GM12878 (cell line): ENCODE measurements around the gene FDPS. TPM values are rescaled to one million over a fixed set of nuclear protein-coding genes. Genes with fewer than 3 reads are reported as not detected.
A peak's percentile ranks its signal among the peaks of the same experiment; 100 is the strongest.

ENCODE experiments used
- ATAC-seq: fragments of 200-7000 bp; cut with Tn5 transposase; 3 replicates; pipeline ENCODE4 v1.9.1; 2020; ENCODE audit warnings: mild to moderate bottlenecking, moderate library complexity
- BruUV-seq: library from RNA; stranded (reverse); fragments of 400-500 nt; replicated peaks from 2 replicates; lab custom pipeline; 2021; lab: Mats Ljungman, UMichigan
- CTCF ChIA-PET: fragments of 300-600 bp; sonication (Branson Sonifier 250); formaldehyde crosslinking; extraction: SDS; loops from one replicate; lab custom pipeline; 2021; ENCODE audit warnings: inconsistent platforms; lab: Yijun Ruan, JAX
- POLR2A ChIA-PET: fragments of 350-600 bp; formaldehyde crosslinking; extraction: SDS; loops from one replicate; lab custom pipeline; 2021; ENCODE audit warnings: inconsistent platforms; lab: Charles Lee
- RAD21 ChIA-PET: fragments of 300-600 bp; sonication (Branson Sonifier 250); formaldehyde crosslinking; loops from one replicate; lab custom pipeline; 2023; ENCODE audit warnings: antibody characterized with exemption; ENCODE audit not compliant: unreplicated experiment; lab: Charles Lee
- SMC1A ChIA-PET: fragments of 300-600 bp; sonication (Branson Sonifier 250); formaldehyde crosslinking; loops from one replicate; lab custom pipeline; 2023; ENCODE audit not compliant: unreplicated experiment, uncharacterized antibody; lab: Charles Lee
- DNase-seq: peaks from one replicate; pipeline ENCODE4 v3.0.0-alpha.2; 2011; ENCODE audit warnings: low read depth, low spot score
- FAIRE-seq: peaks from 3 replicates; lab custom pipeline; 2011; peaks lifted over from hg19 to GRCh38; lab: Jason Lieb, UNC
- H2AFZ ChIP-seq: 2 replicates; pipeline ENCODE4 v1.6.0; 2011; ENCODE audit warnings: low read depth, low read length, control low read depth; ENCODE audit not compliant: control insufficient read depth
- H3K27ac ChIP-seq: 2 replicates; pipeline ENCODE4 v1.5.1; 2011; ENCODE audit warnings: control low read depth; ENCODE audit not compliant: control insufficient read depth, insufficient read depth
- H3K27me3 ChIP-seq, 2 experiments: replicated peaks in 1 of 2; 2 replicates each; pipeline versions ENCODE4 v1.6.0 to v1.6.1; 2011; ENCODE audit warnings: low read length in 1 of 2; ENCODE audit not compliant: control insufficient read depth in 2 of 2, insufficient read depth in 2 of 2
- H3K36me3 ChIP-seq, 2 experiments: 2 replicates each; pipeline ENCODE4 v1.5.1; 2011; ENCODE audit warnings: low read length in 1 of 2; ENCODE audit not compliant: control insufficient read depth in 2 of 2, insufficient read depth in 2 of 2
- H3K4me1 ChIP-seq: 2 replicates; pipeline ENCODE4 v1.6.1; 2011; ENCODE audit warnings: mild to moderate bottlenecking, low read length, moderate library complexity, mixed read lengths; ENCODE audit not compliant: control insufficient read depth, insufficient read depth
- H3K4me2 ChIP-seq: 2 replicates; pipeline ENCODE4 v1.6.0; 2011; ENCODE audit warnings: control low read depth; ENCODE audit not compliant: control insufficient read depth, insufficient read depth
- H3K4me3 ChIP-seq: fragments of 200-600 bp; sonication (generic); 2 replicates; pipeline ENCODE4 v1.5.1; 2016
- H3K79me2 ChIP-seq: 2 replicates; pipeline ENCODE4 v1.6.0; 2011; ENCODE audit warnings: low read length; ENCODE audit not compliant: control insufficient read depth, insufficient read depth
- H3K9ac ChIP-seq: 2 replicates; pipeline ENCODE4 v1.8.0; 2011; ENCODE audit warnings: low read length, control low read depth, mixed read lengths; ENCODE audit not compliant: control insufficient read depth, insufficient read depth
- H3K9me3 ChIP-seq: replicated peaks from 3 replicates; pipeline ENCODE4 v1.5.1; 2011; ENCODE audit warnings: mild to moderate bottlenecking, low read length; ENCODE audit not compliant: control insufficient read depth, insufficient read depth
- H4K20me1 ChIP-seq: 2 replicates; pipeline ENCODE4 v1.6.0; 2011; ENCODE audit not compliant: control insufficient read depth, insufficient read depth
- EGR1 ChIP-seq, 2 experiments: IDR thresholded peaks; 1 replicate in 1 of 2; 2 replicates in 1 of 2; pipeline ENCODE4 v1.6.1; 2011 to 2012; ENCODE audit warnings: low read depth in 2 of 2, low read length in 2 of 2, borderline replicate concordance in 1 of 2, mild to moderate bottlenecking in 1 of 2, moderate library complexity in 1 of 2
- FOS ChIP-seq: IDR thresholded peaks from 3 replicates; pipeline ENCODE4 v1.6.1; 2011; ENCODE audit warnings: borderline replicate concordance; ENCODE audit not compliant: insufficient read length; ENCODE audit errors: extremely low read depth
- NR2F1 ChIP-seq: fragments of 450-650 bp; conservative IDR thresholded peaks from 2 replicates; pipeline ENCODE4 v1.6.1; 2017; ENCODE audit warnings: mild to moderate bottlenecking
- PML ChIP-seq: IDR thresholded peaks from 2 replicates; pipeline ENCODE4 v1.6.1; 2012; ENCODE audit warnings: low read length, inconsistent platforms
- SRF ChIP-seq, 2 experiments: IDR thresholded peaks; 2 replicates each; pipeline ENCODE4 v1.6.1; 2011; ENCODE audit warnings: low read depth in 2 of 2, low read length in 2 of 2, mild to moderate bottlenecking in 1 of 2, moderate library complexity in 1 of 2
- ZZZ3 ChIP-seq: IDR thresholded peaks from 2 replicates; pipeline ENCODE4 v1.6.1; 2011; ENCODE audit warnings: low read depth; ENCODE audit not compliant: control insufficient read depth, insufficient read length
- WGBS: methylation state at CpG from one replicate; pipeline ENCODE4 v1.1.6; 2016; ENCODE audit warnings: low lambda C conversion rate; ENCODE audit not compliant: insufficient replicate concordance, insufficient coverage; ENCODE audit errors: missing lambda C conversion rate; 5-methylcytosine and 5-hydroxymethylcytosine counted together
- in situ Hi-C: fragments of 300-500 bp; cut with MboI; formaldehyde crosslinking; loops from 9 replicates; pipeline ENCODE4 v1.14.3; 2018; ENCODE audit warnings: mixed read lengths
- intact Hi-C: fragments of 100-400 bp; cut with micrococcal nuclease; formaldehyde crosslinking; loops from one replicate; pipeline ENCODE4 v1.14.2; 2022; ENCODE audit not compliant: unreplicated experiment
- polyA plus RNA-seq, 11 experiments: library from polyadenylated mRNA; depleted of rRNA in 4 of 11; unstranded in 6 of 11; stranded (reverse) in 5 of 11; fragments of >200 nt; fragmentation: Nextera tagmentation in 4 of 11; fragmentation: Illumina TruSeq in 1 of 11; extraction: Ambion mirVana in 4 of 11; extraction: Trizol in 1 of 11; gene quantifications; 1 replicate in 1 of 11; 2 replicates in 10 of 11; pipeline versions ENCODE4 v1.2.1 to v1.2.3, GENCODE V29; 2011 to 2016; ENCODE audit warnings: inconsistent platforms in 2 of 11, missing spikeins in 2 of 11, low read depth in 1 of 11
- total RNA-seq, 4 experiments: library from RNA; depleted of rRNA in 3 of 4; stranded (reverse); fragments of >200 nt in 3 of 4; fragmentation: Illumina TruSeq in 1 of 4; extraction: Trizol in 1 of 4; gene quantifications; 2 replicates each; pipeline versions ENCODE4 v1.2.1 to v1.2.3, GENCODE V29; 2013 to 2021

Gene FDPS
- total and polyA plus RNA-seq, 10 of the 15 experiments (the other 5 are each of a cell fraction or from before 2014, with no cell fraction given), result 405 to 1,156 (median 487) TPM

GRCh38 chr1:155296661-155297060, 12.0 kb upstream of the FDPS start:
- no peak overlapping the region for H3K9ac ChIP-seq
- no peak overlapping the region for H2AFZ ChIP-seq
- ChIA-PET POLR2A (interaction anchor here (0.5 to 1.3 kb wide), 3 partner anchors 11 to 37 kb away, joined by 4 to 8 read pairs (median 5); partner anchors contain the start of gene FDPS), RAD21 (no interaction called here), CTCF (no interaction called here), SMC1A (interaction anchor here (1.0 kb wide), 1 partner anchor 18 kb away, joined by 3 read pairs; no protein-coding TSS in a partner anchor)
- no peak overlapping the region for H3K4me3 ChIP-seq
- H3K27me3 ChIP-seq, result no peaks in the 10 kb centered on the region; a peak in 1 of 4 replicates
- BruUV-seq, result no TSS peak
- H3K4me2 ChIP-seq, result no peak overlapping the region
- DNase-seq (no peak), FAIRE-seq (no peak), ATAC-seq (no peak)
- no peaks in the 10 kb centered on the region for H3K9me3 ChIP-seq
- 74% methylated on average over 3 of the region's 3 CpGs for WGBS
- TF ChIP-seq ZZZ3, result no peak
- TF ChIP-seq SRF (IDR thresholded peaks at IDR 0.05; ENCODE audit: low read depth in 2 of 2, low read length in 2 of 2), result no peak
- no peak for TF ChIP-seq PML
- no peak for TF ChIP-seq FOS
- intact Hi-C loops, result no loop called here
- peaks cover 3% of the 10 kb centered on the region; the same call in 1 of the 2 replicates for H3K4me1 ChIP-seq
- H3K27ac ChIP-seq, result no peak overlapping the region
- no peaks in the 10 kb centered on the region for H4K20me1 ChIP-seq
- in situ Hi-C loops, result no loop called here
- no peaks in the 10 kb centered on the region for H3K36me3 ChIP-seq
- no peaks in the 10 kb centered on the region for H3K79me2 ChIP-seq

- Histone ChIP-seq H2AFZ (peak overlapping the region; percentile 70), H3K9me3 (no peaks in the 10 kb centered on the region), H3K79me2 (no peaks in the 10 kb centered on the region), H4K20me1 (no peaks in the 10 kb centered on the region), H3K9ac (no peak overlapping the region), H3K4me2 (no peak overlapping the region), H3K27me3 (no peaks in the 10 kb centered on the region; a peak in 1 of 4 replicates), H3K27ac (no peak overlapping the region), H3K4me1 (peaks cover 3% of the 10 kb centered on the region; the same call in 1 of the 2 replicates), H3K36me3 (no peaks in the 10 kb centered on the region), H3K4me3 (no peak overlapping the region)
- intact Hi-C loops, result no loop called here
- WGBS, result 22% methylated on average over 7 of the region's 7 CpGs
- in situ Hi-C loops, result no loop called here
- no TSS peak for BruUV-seq
- ATAC-seq (peak; percentile 39), FAIRE-seq (peak; percentile 61), DNase-seq (no peak)
- ChIA-PET RAD21 (no interaction called here), CTCF (no interaction called here), POLR2A (interaction anchor here (0.5 to 1.3 kb wide), 3 partner anchors 11 to 37 kb away, joined by 4 to 8 read pairs (median 5); partner anchors contain the start of gene FDPS), SMC1A (interaction anchor here (1.0 kb wide), 1 partner anchor 19 kb away, joined by 3 read pairs; no protein-coding TSS in a partner anchor)
- TF ChIP-seq EGR1 (IDR thresholded peaks at IDR 0.05; ENCODE audit: borderline replicate concordance in 1 of 2, low read depth in 2 of 2, low read length in 2 of 2) (no peak), NR2F1 (peak; percentile 35; the same call in 1 of the 2 replicates)
Observed at GRCh38 chr1:155297384-155297783, 11.3 kb upstream of the FDPS start.
